HG02840 (cell line): ENCODE data around the gene KRT2.

ENCODE experiments used
- ATAC-seq: cut with Tn5 transposase; IDR thresholded peaks from one replicate; pipeline ENCODE4 v1.9.1; 2021; ENCODE audit warnings: mild to moderate bottlenecking, moderate library complexity, moderate number of reproducible peaks; ENCODE audit not compliant: unreplicated experiment, low FRiP score

KRT2 gene

DNA sequence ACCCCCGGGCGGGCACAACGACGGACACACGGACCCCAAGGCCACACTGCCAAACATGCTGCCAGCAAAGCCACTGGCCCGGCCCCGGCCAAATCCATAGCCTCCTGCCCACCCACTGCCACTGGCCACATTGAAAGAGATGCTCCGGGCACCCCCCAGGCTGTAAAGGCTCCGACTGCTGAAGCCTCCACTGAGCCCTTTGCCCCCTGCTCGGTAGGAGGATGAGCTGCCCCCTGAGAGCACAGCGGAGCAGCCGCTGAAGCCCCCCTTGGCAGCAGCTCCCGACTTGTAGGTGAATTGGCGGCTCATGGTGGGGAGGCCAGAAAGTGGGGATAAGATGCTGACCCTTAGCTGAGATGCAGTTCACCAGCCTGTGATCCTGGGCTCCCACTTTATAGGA, 33.8 kb downstream of the KRT2 start, which contains the start of gene KRT73:
TSS of gene KRT73 (minus strand) at position 344 of the 400 bp plus-strand sequence. CDS start at position 309, 35 bp downstream.
- no peak for ATAC-seq

- no peak for ATAC-seq
Measured at GRCh38 chr12:52617403-52617785, 34.6 kb downstream of the KRT2 start.

DNA sequence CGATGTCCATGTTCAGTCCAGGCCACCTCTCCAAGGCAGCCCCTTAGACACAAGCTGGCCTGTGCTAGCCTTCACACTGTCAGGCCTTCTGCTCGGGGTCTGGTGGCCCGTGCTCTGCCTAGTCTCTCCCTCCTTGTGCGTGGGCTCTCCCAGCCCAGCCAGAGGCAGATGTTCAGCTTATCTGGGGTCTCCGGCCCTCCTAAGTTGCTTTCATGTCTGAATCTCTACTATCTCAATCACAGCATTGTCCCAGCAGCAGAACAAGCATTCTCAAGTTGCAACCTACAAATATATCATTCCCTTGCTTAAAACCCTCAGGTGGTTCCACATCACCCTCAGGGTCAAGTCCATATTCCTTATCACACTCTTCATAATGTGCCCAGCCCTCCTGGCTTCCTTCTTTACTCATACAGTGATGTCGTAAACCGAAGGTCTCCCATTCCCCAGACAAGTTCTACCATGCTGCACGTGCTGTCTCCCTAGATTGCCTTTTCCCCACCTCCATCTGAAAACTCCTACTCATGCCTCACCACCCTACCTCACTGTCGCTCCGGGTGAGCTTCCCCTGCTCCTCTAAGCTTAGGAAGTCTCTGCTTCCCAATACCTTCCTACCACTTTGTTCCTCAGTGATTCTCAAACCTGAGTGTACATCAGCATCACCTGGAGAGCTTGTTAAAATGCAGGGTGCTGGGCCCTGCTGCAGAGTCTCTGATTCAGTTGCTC, 35.2 kb downstream of the KRT2 start:
- no peak for ATAC-seq

- ATAC-seq = no peak
Measured at GRCh38 chr12:52615912-52616311, 36.1 kb downstream of the KRT2 start.

- no peak for ATAC-seq
Measured at GRCh38 chr12:52615208-52615868, 36.7 kb downstream of the KRT2 start.

- no peak for ATAC-seq
Measured at GRCh38 chr12:52614381-52615207, 37.4 kb downstream of the KRT2 start.

GRCh38 chr12:52613384-52614030, 38.5 kb downstream of the KRT2 start:
- ATAC-seq = no peak

GRCh38 chr12:52612431-52613383, 39.3 kb downstream of the KRT2 start:
- no peak for ATAC-seq

GRCh38 chr12:52611080-52611468, 40.9 kb downstream of the KRT2 start:
- no peak for ATAC-seq

DNA sequence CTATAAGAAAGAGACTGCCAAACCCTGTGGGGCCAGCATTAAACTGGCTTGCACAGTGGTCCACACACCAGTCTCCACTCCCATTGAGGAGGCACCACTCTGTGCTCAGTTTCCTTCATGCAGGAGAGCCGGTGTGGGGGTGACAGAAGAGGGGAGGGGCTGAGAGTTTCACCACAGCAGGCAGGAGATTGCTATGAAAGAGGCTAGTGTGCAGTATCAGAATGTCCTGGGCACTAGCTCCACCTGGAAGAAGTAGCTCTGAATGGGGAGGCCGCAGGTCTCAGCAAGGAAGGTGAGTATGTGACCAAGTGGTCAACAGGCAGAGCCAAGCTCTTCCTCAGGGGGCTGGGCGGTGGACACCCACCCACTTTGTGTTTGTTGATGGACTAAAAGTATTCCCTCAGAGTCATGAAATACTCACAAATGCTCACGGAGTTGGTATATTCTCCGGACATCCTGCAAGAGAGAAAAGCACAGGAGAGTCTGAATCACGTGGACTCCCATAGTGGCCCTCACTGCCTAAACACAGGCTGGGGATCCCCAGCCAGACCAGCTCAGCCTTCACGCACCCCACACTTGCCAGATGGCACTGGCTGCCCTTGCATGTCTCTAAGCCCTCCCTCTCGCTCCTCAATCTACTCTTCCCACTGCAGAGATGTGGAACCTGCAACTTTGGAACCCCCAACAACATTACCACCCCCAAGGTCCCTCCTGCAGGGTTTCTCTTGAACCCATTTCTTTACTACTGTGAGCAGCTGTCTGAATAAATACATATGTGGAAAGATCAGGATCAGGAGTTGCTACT, 43.0 kb downstream of the KRT2 start:
- no peak for ATAC-seq

DNA sequence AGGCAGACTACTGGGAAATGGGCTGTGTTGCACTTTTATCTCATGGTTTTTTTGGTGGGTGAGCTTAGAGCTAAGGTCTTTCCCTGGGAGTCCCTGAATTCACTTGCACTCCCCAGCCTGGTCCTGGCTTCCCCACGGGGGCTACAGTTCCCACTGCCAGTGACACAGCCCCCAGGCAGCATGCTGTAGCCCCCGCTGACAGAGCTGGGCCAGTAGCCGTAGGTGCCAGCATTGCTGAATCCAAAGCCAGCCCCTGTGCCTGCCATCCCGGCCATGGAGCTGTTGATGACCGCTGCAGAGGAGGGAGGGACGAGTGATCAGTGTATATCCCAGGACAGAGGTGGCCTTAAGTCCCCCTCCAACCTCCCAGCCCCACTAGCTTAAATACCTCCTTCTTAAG, 43.9 kb downstream of the KRT2 start:
- no peak for ATAC-seq

DNA sequence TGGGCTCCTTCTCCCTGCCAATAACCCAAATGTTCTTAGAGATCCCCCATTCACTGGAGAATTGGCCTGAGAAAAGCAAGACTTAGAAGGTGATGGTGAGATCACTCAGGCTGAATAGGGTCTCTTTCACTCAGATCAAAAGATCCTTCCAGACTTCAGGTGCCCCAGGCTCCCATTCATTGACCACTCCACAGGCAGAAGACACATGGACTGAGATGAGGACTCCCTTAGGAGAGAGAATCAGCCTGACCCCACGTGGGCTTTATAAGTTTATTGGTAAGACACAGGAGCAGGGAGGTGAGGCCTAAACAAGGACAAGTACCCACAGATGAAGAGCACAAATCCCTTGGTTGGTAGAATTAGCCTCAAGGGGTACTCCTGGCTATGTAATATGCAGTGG, 44.7 kb downstream of the KRT2 start:
- no peak for ATAC-seq

GRCh38 chr12:52606581-52607218, 45.3 kb downstream of the KRT2 start:
- ATAC-seq = no peak

GRCh38 chr12:52606096-52606495, 45.9 kb downstream of the KRT2 start:
- no peak for ATAC-seq

GRCh38 chr12:52605542-52605941, 46.5 kb downstream of the KRT2 start:
- ATAC-seq = no peak

- ATAC-seq = no peak
Measured at GRCh38 chr12:52604859-52605258, 47.2 kb downstream of the KRT2 start.

- ATAC-seq = no peak
Measured at GRCh38 chr12:52603314-52603713, 48.7 kb downstream of the KRT2 start.

DNA sequence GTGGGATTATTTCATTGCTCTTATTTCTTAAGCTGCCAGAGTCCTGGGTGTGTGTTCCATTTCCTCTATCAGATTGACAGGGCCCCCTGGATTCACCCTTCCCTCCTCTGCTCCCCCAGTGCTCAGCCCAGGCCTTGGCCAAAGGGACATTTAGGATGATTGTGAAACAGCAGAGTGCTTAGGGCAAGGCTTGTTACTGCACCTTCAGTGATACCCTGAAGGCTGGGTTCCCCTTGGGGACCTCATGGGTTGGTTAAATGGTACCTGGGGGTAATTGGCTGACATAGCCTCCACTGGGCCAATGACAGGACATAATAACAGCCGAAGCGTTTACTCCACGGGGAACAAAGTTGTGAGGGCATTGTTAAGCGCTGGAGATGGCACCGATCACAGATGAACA, 49.5 kb downstream of the KRT2 start:
- no peak for ATAC-seq
